ENCODE data around the gene BASP1.

GRCh38 chr5:17216176-17216973 lies 1.1 kb upstream of the BASP1 start:
- TF ChIP-seq FOXK2 (IDR thresholded peaks at IDR 0.05), result no peak
- no peak for TF ChIP-seq ATF3 (IDR thresholded peaks at IDR 0.05; ENCODE audit: borderline replicate concordance, extremely low read depth, low read depth, low read length)
- TF ChIP-seq JUND (IDR thresholded peaks at IDR 0.05; ENCODE audit: low read depth, low read length), result no peak
- TF ChIP-seq CEBPB (IDR thresholded peaks at IDR 0.05; ENCODE audit: borderline replicate concordance in 1 of 2, low read depth in 2 of 2, low read length in 2 of 2), result no peak
- TF ChIP-seq EP300 (IDR thresholded peaks at IDR 0.05; ENCODE audit: borderline replicate concordance in 1 of 2, control insufficient read depth in 1 of 2, low read depth in 2 of 2, low read length in 2 of 2), result no peak
- TF ChIP-seq CTCF (IDR thresholded peaks at IDR 0.05 in 2 of 3, conservative IDR thresholded peaks at IDR 0.05 in 1 of 3; ENCODE audit: control insufficient read depth in 2 of 3, extremely low read depth in 1 of 3, insufficient read depth in 1 of 3, low read depth in 3 of 3, low read length in 3 of 3), result peak; percentile 73 to 91 (median 80)
- no peak for TF ChIP-seq CBX3 (IDR thresholded peaks at IDR 0.05; ENCODE audit: borderline replicate concordance, low read depth)
